ENCODE data around the gene QPCT.

DNA sequence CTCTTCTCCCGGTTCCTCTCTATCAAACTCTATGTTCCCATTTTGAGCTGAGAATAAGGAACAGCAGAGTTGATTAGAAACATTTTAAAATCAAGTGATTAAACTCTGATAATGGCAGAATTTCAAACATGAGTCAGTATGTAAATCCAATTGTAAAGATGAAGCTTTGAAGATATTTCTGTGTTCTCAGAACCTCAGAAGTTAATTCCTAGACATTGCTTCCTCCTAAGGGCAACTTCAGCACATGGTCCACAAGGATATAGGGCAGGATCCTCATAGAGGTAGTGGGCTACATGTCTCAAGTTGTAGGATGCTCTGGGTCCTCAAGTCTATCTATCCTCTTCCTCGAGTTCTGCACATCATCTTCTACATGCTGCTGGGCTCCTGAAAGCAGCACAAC, 46.3 kb downstream of the QPCT start:
- no peak for TF ChIP-seq CTCF (IDR thresholded peaks at IDR 0.05; ENCODE audit: poor library complexity)
- no peak for TF ChIP-seq EZH2 (IDR thresholded peaks at IDR 0.05; ENCODE audit: borderline replicate concordance)
- TF ChIP-seq EZH2phosphoT487 (IDR thresholded peaks at IDR 0.05; ENCODE audit: low read depth, severe bottlenecking, unreplicated experiment): no peak

All from hepatocyte (in vitro differentiated cells).